GM19043 (cell line): Measurements from ENCODE around the gene CCR6.
A peak's percentile ranks its signal among the peaks of the same experiment; 100 is the strongest.

Experiments
- ATAC-seq: cut with Tn5 transposase; IDR thresholded peaks from one replicate; pipeline ENCODE4 v1.9.1; 2021; ENCODE audit warnings: low read depth; ENCODE audit not compliant: unreplicated experiment

CCR6 gene

DNA sequence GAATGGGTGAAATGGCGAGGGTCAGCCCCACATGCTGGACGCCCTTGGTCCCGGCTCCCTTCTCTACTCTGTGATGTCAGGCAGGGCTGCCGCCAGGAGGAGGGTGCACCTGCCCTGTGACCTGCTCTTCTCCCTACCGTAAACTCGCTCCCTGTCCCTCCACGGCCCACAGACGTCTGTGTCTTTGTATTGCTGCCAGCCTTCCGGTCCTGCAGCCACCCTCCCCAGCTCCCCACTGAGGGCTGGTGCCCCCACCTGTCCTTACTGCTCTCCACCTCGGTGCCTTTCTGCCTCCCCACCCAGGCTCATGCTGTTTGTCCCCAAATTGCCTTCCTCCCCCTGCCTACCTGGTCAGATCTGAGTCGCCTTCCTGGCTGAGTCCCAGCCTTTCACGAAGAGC lies 4.1 kb upstream of the CCR6 start:
- no peak for ATAC-seq

DNA sequence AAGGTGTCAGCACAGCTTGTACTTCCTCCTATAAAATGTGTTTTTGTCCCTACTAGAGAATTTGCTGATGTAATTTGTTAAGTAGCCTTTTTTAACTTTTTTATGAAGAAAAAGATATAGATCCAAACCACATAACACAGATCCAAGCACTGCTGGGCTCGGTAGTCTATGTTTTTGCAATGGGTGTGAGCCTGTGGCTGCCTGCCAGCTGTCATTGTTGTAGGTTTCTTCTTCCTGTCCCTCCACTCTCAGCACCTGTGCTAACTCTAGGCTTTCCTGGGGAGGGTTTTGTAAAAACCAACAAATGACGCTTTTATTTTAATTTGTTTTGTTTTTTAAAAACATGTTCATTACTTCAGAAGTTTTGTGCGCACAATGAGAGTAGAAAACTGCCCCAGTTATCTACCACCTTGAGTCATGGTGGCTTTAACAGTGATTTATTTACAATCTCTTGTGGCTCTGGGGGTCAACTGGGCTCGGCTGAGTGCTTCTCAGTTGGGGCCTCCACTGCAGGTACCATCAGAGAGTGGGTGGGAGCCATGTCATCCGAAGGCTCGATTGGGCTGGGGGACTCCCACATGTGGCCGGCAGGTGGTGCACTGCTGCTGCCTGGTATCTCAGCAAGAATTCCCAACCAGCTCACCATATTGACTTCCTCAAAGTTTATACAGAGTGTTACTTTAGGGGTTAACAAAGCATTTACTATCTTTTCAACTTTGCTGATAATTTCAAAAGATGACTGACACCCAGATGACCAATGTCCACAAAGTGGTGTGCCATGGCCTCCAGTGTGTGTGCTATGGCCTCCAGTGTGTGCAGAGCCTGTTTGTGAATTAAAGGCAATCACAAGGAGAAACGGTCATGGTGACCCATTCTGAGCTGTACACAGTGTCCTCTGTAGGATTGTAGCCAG lies 3.0 kb upstream of the CCR6 start:
- no peak for ATAC-seq

DNA sequence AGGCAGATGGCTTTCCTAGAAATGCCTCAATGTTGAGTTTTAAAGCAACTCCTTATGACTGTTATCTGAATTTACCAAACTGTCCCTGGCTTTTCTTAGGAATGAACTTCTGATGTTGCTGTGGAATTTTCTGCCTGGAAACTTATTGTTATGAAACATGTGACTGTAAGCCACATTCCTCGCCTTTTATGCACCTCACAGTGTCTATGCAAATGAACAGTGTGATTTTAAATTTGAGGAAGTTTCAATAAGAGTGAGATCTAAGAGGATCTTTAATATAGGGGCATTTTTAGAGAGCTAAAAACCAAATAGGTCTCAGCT lies 2.4 kb upstream of the CCR6 start:
- ATAC-seq: no peak

DNA sequence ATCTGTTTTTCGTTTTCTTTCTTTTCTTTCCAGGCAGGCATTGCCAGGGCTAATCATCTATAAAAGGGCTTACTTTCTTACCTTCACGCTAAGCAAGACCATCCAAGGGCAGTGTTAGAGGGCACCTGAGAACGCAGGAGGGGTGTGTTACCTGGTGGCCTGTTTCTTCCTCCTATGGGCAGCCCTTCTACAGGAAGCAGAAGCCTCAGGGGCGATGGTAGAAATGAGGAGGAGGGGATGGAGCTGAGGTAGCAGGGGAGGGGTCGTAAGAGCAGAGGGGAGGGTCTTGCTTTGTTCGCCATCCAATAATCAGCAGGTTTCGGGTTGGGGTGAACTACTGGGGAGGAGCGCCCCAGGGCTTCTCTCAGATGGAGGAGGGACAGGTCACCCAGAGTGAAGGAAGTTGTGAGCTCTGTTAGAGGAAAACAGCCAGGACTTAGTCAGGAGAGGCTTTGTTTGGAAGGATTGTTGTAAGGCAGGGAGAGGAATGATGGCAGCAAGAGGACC lies 1.5 kb upstream of the CCR6 start:
- ATAC-seq: no peak

DNA sequence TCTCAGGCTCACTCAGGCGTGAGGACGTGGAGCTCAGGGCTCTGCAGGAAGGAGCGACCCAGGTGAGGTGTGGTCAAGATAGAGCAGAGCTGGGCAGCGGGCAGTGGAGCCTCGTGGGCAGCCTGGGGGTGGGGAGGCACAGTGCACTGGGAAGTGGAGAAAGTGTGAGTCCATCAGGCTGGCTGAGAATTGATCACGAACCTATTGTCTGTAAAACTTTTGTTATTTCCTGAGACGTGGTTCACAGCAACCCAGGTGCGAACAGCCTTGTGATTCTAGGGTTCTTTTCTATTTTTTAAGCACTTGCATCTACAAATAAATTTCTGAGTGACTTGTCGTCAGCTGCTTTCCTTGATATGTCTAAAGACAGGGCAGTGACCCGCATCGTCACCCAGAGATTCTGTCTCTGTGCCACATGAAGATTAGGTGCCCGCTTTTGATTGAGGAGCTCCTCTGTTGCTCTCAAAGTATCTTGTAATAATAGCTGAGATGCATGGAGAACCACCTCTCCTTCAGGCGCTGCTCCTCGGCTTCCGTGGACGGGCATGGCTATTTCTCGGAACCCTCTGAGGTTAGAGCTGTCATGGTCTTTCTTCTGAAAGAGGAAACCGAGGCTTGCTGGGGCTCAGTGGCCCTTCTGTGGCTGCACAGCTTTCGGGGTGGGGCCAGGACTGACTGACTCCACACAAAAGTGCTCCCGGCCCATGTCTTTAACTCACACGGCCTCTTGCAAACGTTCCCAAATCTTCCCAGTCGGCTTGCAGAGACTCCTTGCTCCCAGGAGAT lies 662 bp upstream of the CCR6 start:
- peak; percentile 28 for ATAC-seq

DNA sequence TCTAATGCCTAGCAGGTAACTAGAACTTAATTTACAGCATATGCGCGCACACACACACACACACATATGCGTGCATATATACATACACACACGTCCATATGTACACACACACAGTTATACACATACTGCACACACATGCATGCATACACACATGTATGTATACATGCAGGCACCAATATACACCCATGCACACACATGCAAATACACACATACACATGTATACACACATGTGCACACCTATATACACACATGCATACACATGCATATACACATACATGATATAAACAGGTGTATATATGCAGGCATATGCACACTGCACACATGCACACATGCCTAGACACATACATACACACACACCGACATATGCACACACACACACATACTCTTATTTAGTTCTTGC lies 1.9 kb downstream of the CCR6 start:
- ATAC-seq: no peak

DNA sequence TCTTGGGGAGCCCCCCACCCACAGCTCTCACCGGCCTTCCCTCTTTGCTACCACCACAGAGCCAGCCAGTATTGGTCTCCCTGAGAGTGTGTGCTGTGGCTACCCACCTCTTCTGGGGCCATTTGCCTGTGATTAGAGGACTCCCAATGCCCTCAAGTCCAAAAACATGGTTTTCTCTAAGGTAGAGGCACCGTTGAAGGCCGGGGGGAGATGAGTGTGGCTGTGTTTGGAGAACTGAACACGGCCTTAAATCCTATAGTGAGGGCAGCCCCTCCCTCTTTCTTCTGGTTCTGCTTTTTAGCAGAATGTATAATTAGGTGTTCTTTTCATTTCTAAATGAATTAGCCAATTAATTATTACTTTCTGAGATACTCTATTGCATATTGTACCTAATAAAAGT lies 2.5 kb downstream of the CCR6 start:
- ATAC-seq: no peak

DNA sequence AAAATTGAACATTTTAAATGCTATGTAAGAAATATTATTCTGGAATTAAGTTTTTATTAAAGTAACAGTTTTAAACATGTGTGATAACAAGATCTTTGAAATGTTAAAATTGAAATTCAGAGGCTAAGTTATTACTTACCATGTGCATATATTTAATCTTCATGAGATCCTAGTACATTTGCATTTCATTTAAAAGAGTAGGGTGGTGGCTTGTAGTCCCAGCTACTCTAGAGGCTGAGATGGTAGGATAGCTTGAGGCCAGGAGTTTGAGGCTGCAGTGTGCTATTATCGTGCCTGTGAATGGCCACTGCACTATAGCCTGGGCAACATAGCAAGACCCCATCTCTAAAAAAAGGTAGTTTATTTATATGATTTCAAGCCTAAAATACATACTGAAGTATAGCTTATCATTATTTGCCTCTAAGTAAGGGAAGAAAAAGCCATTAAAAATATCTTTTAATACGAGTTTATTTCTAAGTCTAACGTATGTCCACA lies 3.0 kb downstream of the CCR6 start:
- ATAC-seq: no peak

DNA sequence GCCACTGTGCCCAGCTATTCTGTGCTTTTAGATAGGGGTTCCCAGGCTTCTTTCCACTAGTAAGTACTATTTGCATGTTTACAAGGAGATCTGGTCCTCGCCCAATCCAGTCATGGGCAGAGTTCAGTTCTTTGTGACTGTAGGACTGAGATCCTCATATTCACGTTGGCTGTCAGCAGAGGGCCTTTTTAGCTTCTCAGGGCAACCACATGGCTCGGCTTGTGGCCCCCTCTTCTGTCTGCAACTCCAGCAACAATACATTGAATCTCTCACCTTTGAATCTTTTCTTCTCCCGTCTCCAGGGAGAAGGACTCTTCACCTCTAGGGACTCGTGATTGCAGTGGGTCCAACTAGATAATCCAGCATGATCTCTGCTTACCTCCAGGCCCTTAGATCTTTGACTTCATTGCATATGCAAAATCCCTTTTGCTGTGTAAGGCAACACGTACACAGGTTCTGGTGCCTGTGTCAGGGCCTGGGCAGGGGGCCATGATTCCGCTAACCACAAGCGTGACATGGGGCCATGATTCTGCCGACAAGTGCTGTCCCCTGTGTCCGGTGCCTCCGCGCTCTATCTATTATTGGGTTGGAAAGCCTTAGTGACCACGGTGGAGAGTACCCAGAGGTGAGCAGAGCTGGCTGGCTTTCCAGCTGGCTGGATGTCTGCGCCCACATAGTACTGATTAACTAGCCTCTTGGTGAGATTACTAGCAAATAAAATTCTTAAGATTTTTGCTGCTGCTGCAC lies 5.1 kb downstream of the CCR6 start:
- ATAC-seq: peak; percentile 35

DNA sequence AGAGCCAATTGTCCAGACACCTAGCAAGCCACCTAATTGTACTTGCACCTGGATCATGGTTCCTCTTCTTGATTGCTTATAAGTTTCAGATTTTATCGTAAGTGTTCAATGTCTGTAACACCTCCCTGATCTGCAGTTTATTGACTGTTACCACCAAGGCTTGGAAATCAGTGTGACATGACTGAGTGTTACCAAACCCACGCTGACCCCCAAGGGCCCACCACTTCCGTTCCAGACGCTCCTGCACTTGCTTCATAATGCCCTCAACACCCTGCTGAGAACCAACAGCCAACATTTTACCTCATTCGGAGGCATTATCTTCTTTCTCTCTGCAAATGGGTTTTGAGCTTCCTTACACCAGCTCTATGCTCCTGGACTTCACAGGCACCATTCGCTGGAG lies 6.3 kb downstream of the CCR6 start:
- no peak for ATAC-seq

DNA sequence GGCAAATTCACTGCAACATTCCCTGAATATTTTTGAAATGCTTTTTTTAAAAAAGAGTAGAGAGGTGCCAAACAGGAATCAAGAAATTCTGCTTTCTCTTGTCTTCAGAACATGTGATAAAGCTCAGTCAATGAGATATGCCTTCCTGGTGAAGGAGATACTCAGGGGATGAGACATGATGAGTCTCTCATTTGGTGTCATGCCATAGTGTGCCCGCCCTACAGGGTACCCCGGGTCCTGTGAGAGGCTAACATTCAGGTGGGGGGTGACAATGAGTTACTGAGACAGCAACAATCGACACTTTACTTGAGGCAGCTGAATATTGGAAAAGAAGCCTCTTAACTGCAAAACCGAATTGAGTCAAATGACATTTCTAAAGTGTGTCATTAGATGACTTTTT lies 6.7 kb downstream of the CCR6 start:
- no peak for ATAC-seq

DNA sequence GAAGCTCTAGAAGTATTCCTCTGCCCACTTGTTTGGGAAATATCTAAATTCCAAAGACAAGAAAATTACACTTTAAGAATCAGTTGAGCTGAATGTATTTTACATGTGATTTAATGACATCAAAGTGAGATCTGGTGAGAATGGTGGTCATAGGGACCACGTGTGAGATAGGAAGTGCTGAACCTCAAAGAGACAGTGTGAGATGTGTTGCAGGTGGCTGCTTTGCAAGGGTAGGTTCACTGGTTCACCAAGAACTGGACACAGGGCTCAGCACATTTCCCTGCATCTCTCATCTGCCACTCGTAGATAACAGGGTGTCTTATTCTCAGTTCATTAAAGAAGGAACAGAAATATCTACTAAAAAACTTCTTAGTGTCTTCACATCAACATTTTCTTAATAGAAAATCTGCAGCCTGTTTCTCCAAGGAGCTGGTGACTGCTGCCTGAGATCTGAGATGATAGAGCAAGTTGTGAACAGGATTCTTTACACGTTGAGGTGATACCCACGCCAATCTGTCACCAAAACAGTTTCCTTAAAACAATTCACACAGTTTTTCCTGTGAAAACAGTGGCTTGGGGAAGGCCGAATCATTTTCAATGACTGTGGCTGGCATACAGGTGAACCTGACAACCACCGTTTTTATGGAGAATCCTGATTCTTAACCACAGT lies 7.2 kb downstream of the CCR6 start:
- ATAC-seq: peak; percentile 44

DNA sequence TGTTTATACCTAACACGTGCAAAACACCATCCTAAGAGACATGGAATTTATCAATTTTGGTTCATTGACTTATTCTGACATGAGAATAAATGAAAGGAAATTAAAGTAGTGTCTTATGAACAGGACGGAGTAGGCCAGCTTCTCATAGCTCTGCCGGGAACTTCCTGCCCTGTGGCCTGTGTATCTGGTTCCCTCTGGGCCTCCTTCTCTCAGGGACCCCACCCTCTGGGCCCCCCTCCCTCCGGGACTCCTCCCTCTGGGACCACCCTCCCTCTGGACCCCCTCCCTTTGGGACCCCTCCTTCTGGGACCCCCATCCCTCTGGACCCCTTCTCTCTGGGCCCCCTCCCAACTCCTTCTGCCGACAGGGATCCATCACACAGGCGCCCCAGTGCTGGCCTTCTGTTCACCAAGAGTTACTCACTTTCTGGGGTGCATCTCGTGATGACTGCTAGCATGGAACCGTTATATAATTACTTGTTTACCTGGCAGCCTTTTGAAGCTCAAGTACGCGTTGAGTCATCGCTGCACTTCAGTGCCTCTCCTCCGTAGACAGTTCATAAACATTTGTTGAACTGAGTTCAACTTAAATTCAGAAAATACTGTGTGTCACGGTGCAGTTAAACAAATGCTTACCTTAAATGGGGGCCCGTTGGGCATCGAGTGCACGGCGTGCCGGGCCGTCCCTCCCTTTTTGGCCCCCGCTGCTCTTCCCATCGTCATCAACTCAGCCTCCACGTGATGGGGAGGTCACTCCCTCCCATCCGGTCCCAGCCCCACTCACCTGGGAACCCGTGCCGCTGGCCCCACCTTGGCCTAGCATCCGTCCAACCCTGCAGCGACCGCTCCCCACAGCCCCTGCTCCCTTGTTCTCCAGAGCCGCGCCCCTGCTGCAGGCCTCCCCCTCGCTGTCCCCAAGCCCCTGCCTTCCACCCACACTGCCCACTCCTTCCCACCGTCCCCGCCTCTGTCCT lies 8.1 kb downstream of the CCR6 start:
- ATAC-seq: no peak

DNA sequence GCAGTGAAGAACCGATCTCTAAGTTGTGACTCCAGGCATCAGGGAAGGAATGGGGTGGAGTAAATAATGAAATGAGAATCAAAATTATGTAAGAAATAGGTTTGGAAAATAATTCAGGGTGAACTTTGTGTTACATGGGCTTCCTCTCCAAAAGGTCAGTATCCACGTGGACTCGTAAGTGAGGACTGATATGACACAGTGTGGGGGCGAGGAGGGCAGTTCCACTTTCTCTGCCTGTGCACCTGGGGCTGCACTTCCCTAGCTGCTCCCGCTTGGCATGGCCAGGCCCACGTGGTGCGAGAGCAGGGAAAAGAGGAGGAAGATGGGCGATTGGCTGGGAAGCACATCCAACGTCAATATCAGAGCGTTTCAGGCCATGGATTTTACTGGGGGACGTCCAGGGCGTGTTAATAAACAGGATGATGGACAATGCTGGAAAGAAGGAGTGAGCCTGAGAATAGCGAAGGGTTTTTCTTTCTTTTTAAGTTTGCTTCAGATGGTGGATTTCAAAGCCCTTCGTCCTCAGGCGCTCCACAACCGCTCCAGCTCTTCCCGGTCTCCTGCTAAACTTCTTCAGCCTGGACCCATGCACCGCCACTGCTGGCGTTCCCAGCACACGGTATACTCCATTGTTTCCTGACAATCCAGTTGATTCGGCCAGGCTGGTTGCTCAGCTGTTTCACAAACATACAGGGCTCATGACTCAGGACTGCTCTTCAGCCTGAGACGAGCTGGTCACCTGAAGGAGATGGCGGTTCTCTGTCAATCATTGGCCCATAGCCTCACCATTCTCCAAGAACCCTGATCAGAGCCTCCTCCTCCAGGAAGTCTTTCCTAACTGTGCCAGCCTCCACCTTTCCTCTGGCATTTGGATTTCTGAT lies 11.8 kb downstream of the CCR6 start:
- ATAC-seq: no peak

DNA sequence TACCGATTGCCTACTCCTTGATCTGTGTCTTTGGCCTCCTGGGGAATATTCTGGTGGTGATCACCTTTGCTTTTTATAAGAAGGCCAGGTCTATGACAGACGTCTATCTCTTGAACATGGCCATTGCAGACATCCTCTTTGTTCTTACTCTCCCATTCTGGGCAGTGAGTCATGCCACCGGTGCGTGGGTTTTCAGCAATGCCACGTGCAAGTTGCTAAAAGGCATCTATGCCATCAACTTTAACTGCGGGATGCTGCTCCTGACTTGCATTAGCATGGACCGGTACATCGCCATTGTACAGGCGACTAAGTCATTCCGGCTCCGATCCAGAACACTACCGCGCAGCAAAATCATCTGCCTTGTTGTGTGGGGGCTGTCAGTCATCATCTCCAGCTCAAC lies 13.5 kb downstream of the CCR6 start:
- ATAC-seq: no peak

DNA sequence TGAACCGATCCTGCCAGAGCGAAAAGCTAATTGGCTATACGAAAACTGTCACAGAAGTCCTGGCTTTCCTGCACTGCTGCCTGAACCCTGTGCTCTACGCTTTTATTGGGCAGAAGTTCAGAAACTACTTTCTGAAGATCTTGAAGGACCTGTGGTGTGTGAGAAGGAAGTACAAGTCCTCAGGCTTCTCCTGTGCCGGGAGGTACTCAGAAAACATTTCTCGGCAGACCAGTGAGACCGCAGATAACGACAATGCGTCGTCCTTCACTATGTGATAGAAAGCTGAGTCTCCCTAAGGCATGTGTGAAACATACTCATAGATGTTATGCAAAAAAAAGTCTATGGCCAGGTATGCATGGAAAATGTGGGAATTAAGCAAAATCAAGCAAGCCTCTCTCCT lies 14.2 kb downstream of the CCR6 start:
- no peak for ATAC-seq

DNA sequence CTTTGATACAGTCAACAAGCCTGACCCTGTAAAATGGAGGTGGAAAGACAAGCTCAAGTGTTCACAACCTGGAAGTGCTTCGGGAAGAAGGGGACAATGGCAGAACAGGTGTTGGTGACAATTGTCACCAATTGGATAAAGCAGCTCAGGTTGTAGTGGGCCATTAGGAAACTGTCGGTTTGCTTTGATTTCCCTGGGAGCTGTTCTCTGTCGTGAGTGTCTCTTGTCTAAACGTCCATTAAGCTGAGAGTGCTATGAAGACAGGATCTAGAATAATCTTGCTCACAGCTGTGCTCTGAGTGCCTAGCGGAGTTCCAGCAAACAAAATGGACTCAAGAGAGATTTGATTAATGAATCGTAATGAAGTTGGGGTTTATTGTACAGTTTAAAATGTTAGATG lies 15.0 kb downstream of the CCR6 start:
- ATAC-seq: no peak

DNA sequence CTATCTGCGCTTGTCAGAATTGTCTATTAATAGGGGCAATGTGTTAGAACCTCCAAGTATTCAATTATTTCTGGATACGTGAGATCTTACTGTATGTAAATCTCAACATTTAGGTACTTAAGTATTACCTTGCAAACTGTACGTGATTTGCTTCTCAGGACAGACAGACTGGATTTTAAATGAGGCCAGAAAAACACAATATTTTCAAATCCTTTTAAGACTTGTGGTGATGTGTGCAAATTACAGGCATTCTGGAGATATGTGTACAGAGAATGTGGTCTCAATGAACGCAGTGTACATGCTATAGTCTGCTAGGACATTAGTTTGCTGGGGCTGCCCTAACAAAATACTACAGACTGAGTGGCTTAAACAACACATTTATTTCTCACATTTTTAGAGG lies 16.9 kb downstream of the CCR6 start:
- no peak for ATAC-seq
